NOMO-1 (cell line): ENCODE data around the gene CCDC121.

Source experiments
- DNase-seq, 2 experiments: peaks; one replicate each; lab custom pipeline; 2025; ENCODE audit not compliant: unreplicated experiment in 2 of 2; lab: John Stamatoyannopoulos, UW

Gene CCDC121, protein sequence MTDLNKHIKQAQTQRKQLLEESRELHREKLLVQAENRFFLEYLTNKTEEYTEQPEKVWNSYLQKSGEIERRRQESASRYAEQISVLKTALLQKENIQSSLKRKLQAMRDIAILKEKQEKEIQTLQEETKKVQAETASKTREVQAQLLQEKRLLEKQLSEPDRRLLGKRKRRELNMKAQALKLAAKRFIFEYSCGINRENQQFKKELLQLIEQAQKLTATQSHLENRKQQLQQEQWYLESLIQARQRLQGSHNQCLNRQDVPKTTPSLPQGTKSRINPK

GRCh38 chr2:27628767-27629709, at the start of gene CCDC121, which contains the start of gene GPN1:
CCDC121 (minus strand) TSS chr2:27629012; CDS start chr2:27627799, 1,213 bp downstream.
GPN1 (plus strand) TSS chr2:27629050; CDS start chr2:27629059, 9 bp downstream.
- peak; percentile 99 for DNase-seq

- no peak for DNase-seq
Measured at GRCh38 chr2:27672723-27673486, 44.1 kb upstream of the CCDC121 start.

GRCh38 chr2:27671235-27671634, 42.4 kb upstream of the CCDC121 start:
- DNase-seq: no peak

DNA sequence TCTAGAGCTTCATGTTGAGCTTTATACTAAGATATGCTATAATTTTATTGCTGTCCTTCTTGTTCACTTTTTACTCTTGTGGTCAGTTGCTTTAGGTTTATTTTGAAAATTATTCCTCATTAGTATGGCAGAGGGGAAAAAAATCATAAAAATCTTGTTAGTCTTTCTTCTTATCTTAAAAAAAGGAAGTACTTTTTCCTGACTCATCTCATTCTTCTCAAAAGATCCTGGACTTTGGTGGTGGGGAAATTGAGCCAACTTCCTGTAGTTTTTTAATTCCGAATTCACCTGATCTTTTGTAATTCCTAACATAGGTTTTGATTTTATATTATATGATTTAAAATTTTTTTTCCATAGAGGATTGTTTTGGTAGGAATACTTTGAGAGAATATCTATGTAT, 38.6 kb upstream of the CCDC121 start:
- DNase-seq: peak in 1 of 2 experiments; percentile 40

GRCh38 chr2:27664622-27665363, 36.0 kb upstream of the CCDC121 start:
- DNase-seq: no peak

- no peak for DNase-seq
Measured at GRCh38 chr2:27664154-27664574, 35.4 kb upstream of the CCDC121 start.

DNA sequence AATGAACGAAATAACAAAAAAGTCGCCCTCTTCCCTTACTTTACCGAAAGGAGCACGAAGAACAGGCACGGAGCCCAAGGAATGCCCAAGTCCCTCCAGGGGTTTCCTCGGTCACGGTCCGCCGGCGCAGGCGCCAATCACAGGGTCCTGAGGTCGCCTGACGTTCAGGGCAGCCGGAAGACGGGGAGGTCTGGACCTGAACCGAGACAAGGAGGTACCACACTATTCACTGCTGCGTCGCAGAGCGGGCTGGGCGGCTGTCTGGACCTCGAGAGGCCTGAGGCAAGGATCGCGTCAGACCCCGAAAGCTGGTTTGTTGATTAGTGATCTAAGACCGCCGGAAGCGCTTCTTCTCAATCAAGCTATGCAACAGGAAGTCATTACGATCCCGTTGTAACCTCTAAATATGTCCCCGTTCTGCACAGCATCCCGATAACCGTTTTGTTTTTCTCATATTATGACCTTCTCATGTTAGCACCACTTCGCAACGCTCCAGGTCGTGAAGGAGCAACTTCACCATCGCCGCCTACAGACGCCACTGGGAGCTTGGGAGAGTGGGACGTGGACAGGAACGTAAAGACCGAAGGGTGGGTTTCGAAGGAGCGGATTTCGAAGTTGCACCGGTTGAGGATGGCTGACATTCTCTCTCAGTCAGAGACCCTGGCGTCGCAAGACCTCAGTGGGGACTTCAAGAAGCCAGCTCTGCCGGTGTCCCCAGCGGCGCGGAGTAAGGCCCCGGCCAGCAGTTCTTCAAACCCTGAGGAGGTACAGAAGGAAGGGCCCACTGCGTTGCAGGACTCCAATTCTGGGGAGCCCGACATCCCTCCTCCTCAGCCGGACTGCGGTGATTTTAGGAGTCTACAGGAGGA, 34.7 kb upstream of the CCDC121 start, which contains the start of the genes SLC4A1AP and SUPT7L:
Gene SLC4A1AP, plus strand, starts transcription at position 605 of the 869 bp plus-strand sequence. Its CDS starts 26 bp downstream, at position 631.
Gene SUPT7L, minus strand, starts transcription at position 330 of the 869 bp plus-strand sequence. CDS start 1,422 bp downstream, outside the sequence.
- DNase-seq: peak; percentile 52 to 73

- no peak for DNase-seq
Measured at GRCh38 chr2:27661371-27661770, 32.6 kb upstream of the CCDC121 start.

GRCh38 chr2:27655155-27655951, 26.5 kb upstream of the CCDC121 start:
- DNase-seq: no peak

DNA sequence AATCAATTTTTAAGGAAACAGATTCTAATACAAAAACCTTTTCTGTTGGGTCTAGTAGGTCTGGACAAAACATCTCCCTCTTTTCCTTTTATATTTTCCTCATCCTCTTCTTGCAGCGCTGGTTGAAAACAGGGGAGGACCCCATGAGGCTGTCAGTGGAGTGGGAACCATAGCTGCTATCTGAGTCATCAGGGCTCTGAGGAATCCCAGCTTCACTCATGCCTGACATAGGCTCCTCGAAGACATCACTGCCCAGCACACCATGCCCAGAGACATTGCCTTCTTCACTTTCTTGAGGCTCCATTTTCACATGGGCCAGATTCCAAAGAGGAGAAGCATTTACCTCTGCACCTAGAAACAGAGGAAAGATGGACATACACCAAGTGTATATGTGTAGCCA, 24.6 kb upstream of the CCDC121 start:
- DNase-seq: no peak

DNA sequence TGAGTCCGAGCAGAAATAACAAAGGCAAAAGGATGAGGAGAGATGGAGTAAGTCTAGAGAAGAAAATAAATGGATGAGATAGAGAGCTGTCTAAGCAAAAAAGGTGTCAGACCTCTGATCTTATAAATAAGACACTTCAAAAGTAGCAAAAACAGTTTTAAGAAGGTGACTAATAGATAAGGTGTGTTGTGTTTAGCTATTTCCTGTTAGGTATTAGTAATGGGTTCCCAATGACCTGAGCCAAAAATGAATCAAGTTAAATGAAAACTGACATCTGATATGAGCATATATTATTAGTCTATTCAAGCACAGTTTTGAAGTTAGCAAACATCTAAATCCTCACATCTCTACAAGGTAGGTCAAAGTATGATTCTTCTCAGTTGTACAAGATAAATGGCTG, 24.0 kb upstream of the CCDC121 start:
- DNase-seq: no peak

DNA sequence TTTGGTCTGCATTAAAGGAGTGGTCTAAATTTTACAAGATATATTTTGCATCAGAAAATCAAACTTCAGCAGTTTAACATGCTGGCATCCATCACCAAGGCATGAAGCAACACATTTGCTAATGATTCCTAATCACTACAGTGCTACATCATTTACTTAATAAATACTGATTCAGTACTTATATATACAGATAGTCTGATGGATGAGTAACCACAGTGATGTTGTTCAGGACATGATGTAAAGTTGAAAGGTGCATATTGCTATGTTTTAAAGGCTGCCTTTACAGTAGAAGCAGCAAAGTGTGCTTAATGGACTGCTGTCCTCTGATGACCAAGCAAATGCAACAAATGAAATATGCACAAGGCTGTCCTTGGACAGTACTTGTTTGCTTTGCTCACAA, 23.5 kb upstream of the CCDC121 start:
- DNase-seq: no peak

DNA sequence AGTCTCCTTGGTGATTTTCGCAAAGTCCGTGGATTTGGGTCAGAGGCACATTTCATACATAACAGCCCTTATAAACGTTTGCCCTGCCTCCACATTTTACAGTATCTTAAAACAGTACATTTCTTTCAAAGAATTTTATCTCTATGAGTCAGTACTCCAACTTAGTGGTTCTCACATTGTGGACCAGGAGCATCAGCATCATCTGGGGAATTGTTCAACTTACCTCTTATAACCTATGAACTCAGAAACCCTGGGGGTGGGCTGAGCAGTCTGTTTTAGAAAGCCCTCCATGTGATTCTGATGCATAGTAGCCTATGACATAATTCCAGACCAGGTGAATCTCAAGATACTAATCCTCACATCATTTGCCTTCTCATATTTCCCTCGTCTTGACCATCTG, 22.2 kb upstream of the CCDC121 start:
- DNase-seq: no peak

- no peak for DNase-seq
Measured at GRCh38 chr2:27647737-27648136, 18.9 kb upstream of the CCDC121 start.

DNA sequence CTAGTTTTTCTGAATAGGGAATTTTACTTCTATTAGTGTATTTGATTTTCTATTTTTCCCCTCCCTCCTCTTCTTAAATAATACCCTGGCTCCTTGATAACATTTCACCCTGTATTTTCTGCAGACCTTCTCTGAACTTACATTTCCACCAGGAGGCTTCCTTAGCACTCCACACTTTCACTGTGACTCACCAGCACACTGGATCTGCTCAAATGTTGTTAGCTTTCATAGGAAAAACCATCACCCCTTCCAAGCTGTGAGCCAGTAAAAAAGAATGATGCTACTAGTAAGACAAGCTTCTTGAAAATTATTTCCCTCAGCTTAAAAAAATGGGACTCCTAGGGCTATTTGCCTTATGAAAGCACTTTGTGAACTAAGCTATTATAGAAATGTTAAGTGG, 18.5 kb upstream of the CCDC121 start:
- no peak for DNase-seq

GRCh38 chr2:27645197-27645596, 16.4 kb upstream of the CCDC121 start:
- DNase-seq: no peak

DNA sequence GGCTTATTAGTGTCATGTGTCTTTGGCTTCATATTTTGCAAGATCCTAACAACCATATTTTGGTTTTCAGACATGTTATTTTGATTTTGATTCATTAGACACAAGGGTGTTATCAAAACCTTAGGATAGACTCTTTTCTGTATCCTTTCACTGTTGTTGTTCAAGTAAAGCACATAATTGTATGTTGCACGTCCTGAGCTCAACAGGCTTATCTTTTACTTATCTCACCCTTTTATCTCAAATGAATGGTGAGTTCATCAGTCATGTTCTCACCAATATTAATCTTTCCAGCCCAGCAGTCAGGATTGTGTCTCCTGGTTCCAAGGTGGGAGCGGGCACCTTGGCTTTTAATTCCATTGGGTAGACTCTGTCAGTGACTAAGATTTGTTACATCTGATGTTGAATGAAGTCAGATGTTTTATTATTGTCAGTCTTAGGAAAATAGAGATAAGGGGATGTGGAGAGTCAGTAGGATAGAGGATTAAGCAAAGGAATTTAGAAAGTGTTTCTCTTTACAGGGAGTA, 12.0 kb upstream of the CCDC121 start:
- no peak for DNase-seq

GRCh38 chr2:27638709-27639108, 9.9 kb upstream of the CCDC121 start:
- DNase-seq: no peak
